Naive thymus-derived CD8-positive, alpha-beta T cell (primary cell): ENCODE results near the gene HRH3. TPM values are rescaled to one million over a fixed set of nuclear protein-coding genes. Genes with fewer than 3 reads are reported as not detected.

Experiments
- ATAC-seq, 2 donors: fragments of 150-1000 bp; cut with Tn5 transposase in 1 of 2; sonication (Bioruptor Pico), chemical (Tn5 transposase) in 1 of 2; 1 replicate in 1 of 2; 2 replicates in 1 of 2; pipeline ENCODE4 v1.10.0; 2021; ENCODE audit warnings: mild to moderate bottlenecking in 2 of 2, moderate library complexity in 2 of 2
- POLR2A ChIA-PET: fragments of 350-600 bp; sonication (Branson Sonifier 250); formaldehyde crosslinking; loops from one replicate; lab custom pipeline; 2021; ENCODE audit warnings: antibody characterized with exemption; lab: Charles Lee
- DNase-seq, 10 donors: peaks; one replicate each; pipeline versions ENCODE4 v3.0.0 to v3.0.0-alpha.2; 2020 to 2022
- H3K27ac Mint-ChIP-seq, 10 donors: one replicate each; pipeline ENCODE4 v1.8.0; 2020 to 2022; ENCODE audit warnings: mild to moderate bottlenecking in 10 of 10, mixed read lengths in 10 of 10, moderate library complexity in 4 of 10, inconsistent platforms in 1 of 10
- H3K27me3 Mint-ChIP-seq, 5 donors: one replicate each; pipeline ENCODE4 v1.8.0; 2021 to 2022; ENCODE audit warnings: mixed read lengths in 5 of 5
- H3K36me3 Mint-ChIP-seq, 3 donors: one replicate each; pipeline ENCODE4 v1.8.0; 2020 to 2022; ENCODE audit warnings: mixed read lengths in 3 of 3, mild to moderate bottlenecking in 2 of 3, inconsistent platforms in 1 of 3
- H3K4me1 Mint-ChIP-seq, 4 donors: one replicate each; pipeline ENCODE4 v1.8.0; 2021 to 2022; ENCODE audit warnings: mixed read lengths in 4 of 4
- H3K4me3 Mint-ChIP-seq, 10 donors: one replicate each; pipeline ENCODE4 v1.8.0; 2020 to 2022; ENCODE audit warnings: mild to moderate bottlenecking in 10 of 10, mixed read lengths in 10 of 10, moderate library complexity in 6 of 10, inconsistent platforms in 1 of 10
- H3K9me3 Mint-ChIP-seq, 9 donors: one replicate each; pipeline ENCODE4 v1.8.0; 2020 to 2022; ENCODE audit warnings: mixed read lengths in 9 of 9, mild to moderate bottlenecking in 3 of 9, inconsistent platforms in 1 of 9, moderate library complexity in 1 of 9
- polyA plus RNA-seq, 3 donors: library from polyadenylated mRNA; unstranded; fragments of 300-500 nt; fragmentation: Illumina TruSeq; gene quantifications; one replicate each; pipeline ENCODE4 v1.2.3, GENCODE V29; 2021
- total RNA-seq, 8 experiments: library from RNA in 2 of 8; stranded (reverse) in 2 of 8; gene quantifications; one replicate each; pipeline ENCODE4 v1.2.3 and lab custom pipeline; 2021 to 2026

The HRH3 gene
- total and polyA plus RNA-seq, 5 experiments from 2014 or later, result not detected

GRCh38 chr20:62186096-62186426 lies 34.0 kb downstream of the HRH3 start:
- Mint-ChIP-seq H3K27me3 (peaks cover 0 to 2% (median 0%) of the 10 kb centered on the region in 5 donors), H3K4me1 (peaks cover 15 to 56% (median 48%) of the 10 kb centered on the region in 4 donors), H3K9me3 (no peaks in the 10 kb centered on the region), H3K4me3 (no peak overlapping the region), H3K36me3 (peaks cover 0 to 22% (median 7%) of the 10 kb centered on the region in 3 donors), H3K27ac (peak overlapping the region in 2 of 10 donors; percentile 0 to 37)
- POLR2A ChIA-PET, result no interaction called here
- DNase-seq (no peak), ATAC-seq (no peak)

GRCh38 chr20:62183426-62184142 lies 36.5 kb downstream of the HRH3 start:
- Mint-ChIP-seq H3K4me3 (peak overlapping the region; percentile 79 to 96 (median 90)), H3K27ac (peak overlapping the region; percentile 90 to 98 (median 95)), H3K9me3 (no peaks in the 10 kb centered on the region), H3K4me1 (peaks cover 12 to 49% (median 45%) of the 10 kb centered on the region in 4 donors), H3K27me3 (peaks cover 0 to 2% (median 0%) of the 10 kb centered on the region in 5 donors), H3K36me3 (peaks cover 0 to 4% (median 0%) of the 10 kb centered on the region in 3 donors)
- ATAC-seq (no peak), DNase-seq (peak in 1 of 10 donors; percentile 19)
- POLR2A ChIA-PET, result interaction anchor here (0.6 to 2.2 kb wide), 5 partner anchors 39 to 153 kb away, joined by 3 to 9 read pairs (median 4); partner anchors contain the start of genes OSBPL2, PSMA7, SS18L1 and TAF4

- POLR2A ChIA-PET, result interaction anchor here (0.6 to 2.2 kb wide), 5 partner anchors 39 to 152 kb away, joined by 3 to 9 read pairs (median 4); partner anchors contain the start of genes OSBPL2, PSMA7, SS18L1 and TAF4
- Mint-ChIP-seq H3K4me3 (peak within 1 kb of the TSS; percentile 84 to 96 (median 92)), H3K4me1 (peaks cover 10 to 48% (median 43%) of the 10 kb centered on the region in 4 donors), H3K9me3 (no peaks in the 10 kb centered on the region), H3K27me3 (peaks cover 0 to 2% (median 0%) of the 10 kb centered on the region in 5 donors), H3K36me3 (peaks cover 0 to 2% (median 0%) of the 10 kb centered on the region in 3 donors), H3K27ac (peak within 1 kb of the TSS; percentile 92 to 98 (median 96))
- ATAC-seq, result peak; percentile 93 to 94
- peak; percentile 87 to 97 (median 92) for DNase-seq
These were observed 37.3 kb downstream of the HRH3 start, which contains the start of gene MTG2 for GRCh38 chr20:62182469-62183425. TSS of gene MTG2 (plus strand) at chr20:62183028. CDS start at chr20:62193421, 10,393 bp downstream.

GRCh38 chr20:62181808-62182207 lies 38.3 kb downstream of the HRH3 start:
- no peak for DNase-seq
- peaks cover 0 to 2% (median 0%) of the 10 kb centered on the region in 3 donors for H3K36me3 Mint-ChIP-seq
- H3K4me3 Mint-ChIP-seq, result peak overlapping the region; percentile 84 to 96 (median 92)
- H3K27ac Mint-ChIP-seq, result peak overlapping the region; percentile 92 to 98 (median 96)
- no peak for ATAC-seq
- H3K4me1 Mint-ChIP-seq, result peaks cover 3 to 40% (median 35%) of the 10 kb centered on the region in 4 donors
- H3K27me3 Mint-ChIP-seq, result peaks cover 0 to 2% (median 0%) of the 10 kb centered on the region in 5 donors
- no peaks in the 10 kb centered on the region for H3K9me3 Mint-ChIP-seq
- POLR2A ChIA-PET, result interaction anchor here (2.2 kb wide), 1 partner anchor 116 kb away, joined by 9 read pairs; the partner anchor contains the start of gene TAF4

GRCh38 chr20:62179162-62179504 lies 40.9 kb downstream of the HRH3 start:
- H3K9me3 Mint-ChIP-seq, result no peaks in the 10 kb centered on the region
- H3K4me3 Mint-ChIP-seq, result no peak overlapping the region
- no peak overlapping the region for H3K27ac Mint-ChIP-seq
- H3K27me3 Mint-ChIP-seq, result peaks cover 0 to 2% (median 0%) of the 10 kb centered on the region in 5 donors
- peaks cover 0 to 20% (median 16%) of the 10 kb centered on the region in 4 donors for H3K4me1 Mint-ChIP-seq
- ATAC-seq, result no peak
- peaks cover 0 to 11% (median 3%) of the 10 kb centered on the region in 3 donors for H3K36me3 Mint-ChIP-seq
- DNase-seq, result no peak
- POLR2A ChIA-PET, result no interaction called here

GRCh38 chr20:62178316-62179161 lies 41.5 kb downstream of the HRH3 start:
- Mint-ChIP-seq H3K27me3 (peaks cover 0 to 2% (median 0%) of the 10 kb centered on the region in 5 donors), H3K36me3 (peaks cover 0 to 14% (median 5%) of the 10 kb centered on the region in 3 donors), H3K27ac (no peak overlapping the region), H3K4me1 (peaks cover 0 to 14% (median 12%) of the 10 kb centered on the region in 4 donors), H3K4me3 (no peak overlapping the region), H3K9me3 (no peaks in the 10 kb centered on the region)
- POLR2A ChIA-PET, result no interaction called here
- DNase-seq (no peak), ATAC-seq (no peak)

GRCh38 chr20:62177307-62177706 lies 42.8 kb downstream of the HRH3 start:
- ATAC-seq, result no peak

GRCh38 chr20:62176866-62177265 lies 43.2 kb downstream of the HRH3 start:
- H3K36me3 Mint-ChIP-seq, result peaks cover 0 to 14% (median 5%) of the 10 kb centered on the region in 3 donors
- peaks cover 0 to 4% (median 2%) of the 10 kb centered on the region in 4 donors for H3K4me1 Mint-ChIP-seq
- H3K27ac Mint-ChIP-seq, result no peak overlapping the region
- DNase-seq (no peak), ATAC-seq (no peak)
- H3K27me3 Mint-ChIP-seq, result no peaks in the 10 kb centered on the region
- no peaks in the 10 kb centered on the region for H3K9me3 Mint-ChIP-seq
- POLR2A ChIA-PET, result no interaction called here
- no peak overlapping the region for H3K4me3 Mint-ChIP-seq

More at GRCh38 chr20:62177307-62177706, 42.8 kb downstream of the HRH3 start:
- H3K27me3 Mint-ChIP-seq, result no peaks in the 10 kb centered on the region
- peak overlapping the region in 1 of 10 donors; percentile 5 for H3K27ac Mint-ChIP-seq
- H3K36me3 Mint-ChIP-seq, result peaks cover 0 to 14% (median 5%) of the 10 kb centered on the region in 3 donors
- H3K4me1 Mint-ChIP-seq, result peaks cover 0 to 8% (median 4%) of the 10 kb centered on the region in 4 donors
- POLR2A ChIA-PET, result no interaction called here
- no peaks in the 10 kb centered on the region for H3K9me3 Mint-ChIP-seq
- no peak overlapping the region for H3K4me3 Mint-ChIP-seq
- no peak for DNase-seq

- H3K9me3 Mint-ChIP-seq, result no peaks in the 10 kb centered on the region
- POLR2A ChIA-PET, result no interaction called here
- no peak for ATAC-seq
- DNase-seq, result no peak
- peaks cover 0 to 17% (median 5%) of the 10 kb centered on the region in 3 donors for H3K36me3 Mint-ChIP-seq
- H3K27ac Mint-ChIP-seq, result peak overlapping the region in 1 of 10 donors; percentile 62
- H3K27me3 Mint-ChIP-seq, result no peaks in the 10 kb centered on the region
- H3K4me1 Mint-ChIP-seq, result no peaks in the 10 kb centered on the region
- H3K4me3 Mint-ChIP-seq, result no peak overlapping the region
These were observed 44.4 kb downstream of the HRH3 start for GRCh38 chr20:62175711-62176110.

GRCh38 chr20:62174870-62175624 lies 45.0 kb downstream of the HRH3 start:
- no peaks in the 10 kb centered on the region for H3K27me3 Mint-ChIP-seq
- peak overlapping the region in 5 of 10 donors; percentile 40 to 65 (median 52) for H3K27ac Mint-ChIP-seq
- POLR2A ChIA-PET, result no interaction called here
- peaks cover 0 to 17% (median 5%) of the 10 kb centered on the region in 3 donors for H3K36me3 Mint-ChIP-seq
- no peaks in the 10 kb centered on the region for H3K4me1 Mint-ChIP-seq
- no peak for DNase-seq
- no peak for ATAC-seq
- no peak overlapping the region for H3K4me3 Mint-ChIP-seq
- H3K9me3 Mint-ChIP-seq, result no peaks in the 10 kb centered on the region
